Spinal cord (tissue), 10 donors: ENCODE results near the gene FCF1. TPM values are rescaled to one million over a fixed set of nuclear protein-coding genes. Genes with fewer than 3 reads are reported as not detected.

ENCODE experiments used
- DNase-seq, 6 donors: peaks; one replicate each; pipeline versions ENCODE4 v3.0.0 to v3.0.0-alpha.2; 2013 to 2015; ENCODE audit warnings: low spot score in 6 of 6, low read depth in 4 of 6
- H3K27ac ChIP-seq: one replicate; pipeline ENCODE4 v1.5.1; 2013; ENCODE audit warnings: low read depth, low read length, control low read depth
- H3K27me3 ChIP-seq: one replicate; pipeline ENCODE4 v1.6.1; 2013; ENCODE audit warnings: low read length; ENCODE audit not compliant: control insufficient read depth, insufficient read depth
- H3K36me3 ChIP-seq: one replicate; pipeline ENCODE4 v1.6.1; 2013; ENCODE audit warnings: low read length; ENCODE audit not compliant: control insufficient read depth, insufficient read depth
- H3K4me1 ChIP-seq: one replicate; pipeline ENCODE4 v1.6.1; 2013; ENCODE audit warnings: low read length; ENCODE audit not compliant: control insufficient read depth, insufficient read depth
- H3K4me3 ChIP-seq: one replicate; pipeline ENCODE4 v1.5.1; 2013; ENCODE audit warnings: low read depth, low read length, control low read depth
- H3K9me3 ChIP-seq: one replicate; pipeline ENCODE4 v1.6.1; 2013; ENCODE audit warnings: low read length; ENCODE audit not compliant: control insufficient read depth, insufficient read depth
- WGBS: methylation state at CpG from one replicate; pipeline ENCODE4 v1.1.5; 2013; ENCODE audit warnings: missing lambda C conversion rate; ENCODE audit not compliant: insufficient coverage; 5-methylcytosine and 5-hydroxymethylcytosine counted together
- polyA plus RNA-seq, 2 donors: library from polyadenylated mRNA; unstranded; fragments of 120-200 nt; gene quantifications; one replicate each; pipeline ENCODE4 v1.2.1, GENCODE V29; 2013; ENCODE audit not compliant: insufficient read length in 2 of 2
- total RNA-seq, 2 donors: library from RNA; depleted of rRNA in 1 of 2; stranded (reverse); fragments of 120-200 nt in 1 of 2; fragments of >200 nt in 1 of 2; gene quantifications; one replicate each; pipeline versions ENCODE4 v1.2.3 to v1.2.4, GENCODE V29; 2013 to 2014
- donor health status: healthy.

The FCF1 gene
- total and polyA plus RNA-seq, 4 donors = 23.3 to 42.3 (median 35.1) TPM

GRCh38 chr14:74697543-74697942 lies 15.4 kb upstream of the FCF1 start:
- 57% methylated on average over 1 of the region's 2 CpGs for WGBS
- Histone ChIP-seq H3K9me3 (peaks cover 4% of the 10 kb centered on the region), H3K4me1 (no peaks in the 10 kb centered on the region), H3K4me3 (no peak overlapping the region), H3K36me3 (peaks cover 2% of the 10 kb centered on the region), H3K27ac (no peak overlapping the region), H3K27me3 (no peaks in the 10 kb centered on the region)
- DNase-seq = no peak

DNA sequence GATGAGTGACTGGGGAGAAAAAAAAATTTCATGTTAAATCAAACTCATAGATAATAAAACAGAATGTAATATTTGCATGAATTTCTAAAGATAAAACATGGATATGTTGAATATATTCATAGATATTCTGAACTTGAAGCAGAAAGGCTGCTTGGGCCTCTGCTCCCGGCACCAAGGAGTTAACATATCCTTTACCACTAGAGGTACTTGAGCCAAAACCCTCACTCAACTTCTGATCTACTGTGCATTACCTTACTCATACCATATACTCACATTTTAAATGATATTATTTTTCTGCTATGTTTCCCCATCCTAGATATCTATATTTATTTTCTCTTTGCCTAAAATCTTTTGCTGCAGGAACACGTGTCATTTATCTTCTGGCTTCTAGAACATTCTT lies 15.0 kb upstream of the FCF1 start:
- H3K27ac ChIP-seq = no peak overlapping the region
- H3K27me3 ChIP-seq = no peaks in the 10 kb centered on the region
- no CpG with 5 or more reads among the region's 2 CpGs for WGBS
- H3K4me1 ChIP-seq = no peaks in the 10 kb centered on the region
- H3K9me3 ChIP-seq = peaks cover 5% of the 10 kb centered on the region
- peaks cover 2% of the 10 kb centered on the region for H3K36me3 ChIP-seq
- no peak overlapping the region for H3K4me3 ChIP-seq
- no peak for DNase-seq

DNA sequence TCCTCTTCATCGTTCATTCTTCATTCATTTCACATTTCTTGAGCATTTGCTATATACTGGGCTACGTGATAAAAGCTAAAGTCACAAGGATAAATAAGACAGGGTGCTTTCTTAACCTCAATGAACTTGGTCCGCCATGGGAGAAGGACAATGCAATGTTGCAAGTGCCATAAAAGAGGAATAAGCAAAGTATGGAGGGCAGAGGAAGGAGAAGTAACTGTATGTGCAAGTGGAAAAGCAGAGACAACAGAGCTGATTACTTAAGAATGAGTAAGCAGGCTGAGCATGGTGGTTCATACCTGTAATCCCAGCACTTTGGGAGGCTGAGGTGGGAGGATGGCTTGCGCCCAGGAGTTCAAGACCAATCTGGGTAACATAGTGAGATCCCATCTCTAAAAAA lies 14.5 kb upstream of the FCF1 start:
- H3K36me3 ChIP-seq = peaks cover 2% of the 10 kb centered on the region
- no peaks in the 10 kb centered on the region for H3K27me3 ChIP-seq
- 94% methylated on average over 2 of the region's 4 CpGs for WGBS
- DNase-seq = no peak
- no peak overlapping the region for H3K27ac ChIP-seq
- no peak overlapping the region for H3K4me3 ChIP-seq
- H3K4me1 ChIP-seq = no peaks in the 10 kb centered on the region
- H3K9me3 ChIP-seq = peaks cover 6% of the 10 kb centered on the region

DNA sequence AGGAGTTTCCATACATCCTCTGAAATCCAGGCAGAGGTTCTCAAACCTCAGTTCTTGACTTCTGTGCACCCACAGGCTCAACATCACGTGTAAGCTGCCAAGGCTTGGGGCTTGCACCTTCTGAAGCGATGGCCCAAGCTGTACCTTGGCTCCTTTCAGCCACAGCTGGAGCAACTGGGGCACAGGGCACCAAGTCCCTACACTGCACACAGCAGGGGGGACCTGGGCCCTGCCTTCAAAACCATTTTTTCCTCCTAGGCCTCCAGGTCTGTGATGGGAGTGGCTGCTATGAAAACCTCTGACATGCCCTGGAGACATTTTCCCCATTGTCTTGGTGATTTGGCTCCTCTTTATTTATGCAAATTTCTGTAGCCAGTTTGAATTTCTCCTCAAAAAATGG lies 10.7 kb upstream of the FCF1 start:
- H3K36me3 ChIP-seq = peaks cover 2% of the 10 kb centered on the region
- 100% methylated on average over 2 of the region's 2 CpGs for WGBS
- H3K9me3 ChIP-seq = peaks cover 6% of the 10 kb centered on the region
- no peak overlapping the region for H3K4me3 ChIP-seq
- no peak overlapping the region for H3K27ac ChIP-seq
- DNase-seq = no peak
- H3K27me3 ChIP-seq = no peaks in the 10 kb centered on the region
- peaks cover 4% of the 10 kb centered on the region for H3K4me1 ChIP-seq

GRCh38 chr14:74703043-74703442 lies 9.9 kb upstream of the FCF1 start:
- 83% methylated on average over 1 of the region's 3 CpGs for WGBS
- peaks cover 4% of the 10 kb centered on the region for H3K4me1 ChIP-seq
- H3K27ac ChIP-seq = no peak overlapping the region
- peaks cover 2% of the 10 kb centered on the region for H3K36me3 ChIP-seq
- peaks cover 6% of the 10 kb centered on the region for H3K9me3 ChIP-seq
- H3K4me3 ChIP-seq = no peak overlapping the region
- DNase-seq = no peak
- H3K27me3 ChIP-seq = no peaks in the 10 kb centered on the region

DNA sequence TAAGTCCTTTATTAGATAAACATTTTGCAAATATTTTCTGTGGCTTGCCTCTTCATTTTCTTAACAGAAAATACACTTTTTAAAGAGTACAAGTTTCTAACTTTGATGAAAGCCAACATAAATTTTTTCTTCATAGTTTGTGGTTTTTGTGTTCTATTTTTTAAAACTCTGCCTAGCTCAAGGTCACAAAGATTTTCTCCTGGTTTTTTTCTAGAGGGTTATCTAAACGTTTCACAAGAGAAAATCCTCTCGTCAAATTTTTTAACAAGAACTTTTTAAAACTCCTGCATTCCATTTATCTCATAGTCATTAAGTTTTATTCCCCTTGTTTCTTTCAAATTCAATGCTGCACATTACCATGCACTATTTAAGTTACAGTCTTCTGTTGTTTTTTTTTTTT lies 8.3 kb upstream of the FCF1 start:
- WGBS = no CpG with 5 or more reads among the region's 2 CpGs
- Histone ChIP-seq H3K27ac (no peak overlapping the region), H3K4me3 (no peak overlapping the region)

DNA sequence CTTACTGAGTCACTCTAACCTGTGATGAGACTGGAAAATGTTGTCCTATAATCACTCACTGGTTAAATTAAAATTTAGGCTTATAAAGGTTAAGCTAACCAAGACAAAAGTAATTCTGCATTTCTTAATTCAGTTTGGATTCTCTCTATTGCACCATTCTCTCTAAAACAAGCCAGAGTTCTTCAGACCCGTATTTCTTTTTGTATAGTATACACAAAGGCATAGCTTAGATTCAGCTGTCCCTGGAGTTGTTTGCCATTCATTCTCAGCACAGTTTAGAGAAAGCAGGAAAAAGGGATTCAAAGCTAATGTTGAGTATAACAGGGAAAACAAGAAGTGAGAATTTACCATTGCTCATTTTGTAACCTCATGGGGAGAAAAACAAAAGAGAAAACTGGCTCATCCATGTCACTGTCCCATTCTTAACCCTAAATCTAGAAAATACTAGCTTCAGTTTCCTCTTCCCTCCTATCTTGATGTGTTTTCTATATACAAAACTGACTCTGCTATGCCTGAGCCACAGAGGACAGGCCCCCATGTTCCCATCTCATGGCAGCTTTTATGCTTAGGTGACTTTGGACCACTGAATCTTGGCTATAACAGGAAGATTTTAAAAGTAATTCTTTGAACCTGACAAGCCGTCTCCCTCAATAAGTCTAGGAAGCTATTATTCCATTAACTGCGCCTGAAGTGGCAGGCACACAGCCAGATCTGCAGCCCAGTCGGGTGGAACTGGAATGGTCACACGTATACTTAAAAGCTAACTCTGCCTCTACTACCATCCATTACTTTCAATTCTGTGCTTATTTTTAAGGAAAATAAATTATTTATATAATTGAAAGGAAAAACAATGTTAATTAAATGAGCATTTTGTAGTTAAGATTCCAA lies 7.1 kb upstream of the FCF1 start:
- Histone ChIP-seq H3K27me3 (no peaks in the 10 kb centered on the region), H3K9me3 (peaks cover 6% of the 10 kb centered on the region), H3K4me3 (no peak overlapping the region), H3K4me1 (peaks cover 6% of the 10 kb centered on the region), H3K36me3 (no peaks in the 10 kb centered on the region), H3K27ac (no peak overlapping the region)
- 52% methylated on average over 2 of the region's 5 CpGs for WGBS
- no peak for DNase-seq

More for the DNA sequence above, 8.3 kb upstream of the FCF1 start:
- peaks cover 6% of the 10 kb centered on the region for H3K9me3 ChIP-seq
- no peaks in the 10 kb centered on the region for H3K36me3 ChIP-seq
- DNase-seq = no peak
- peaks cover 4% of the 10 kb centered on the region for H3K4me1 ChIP-seq
- H3K27me3 ChIP-seq = no peaks in the 10 kb centered on the region

DNA sequence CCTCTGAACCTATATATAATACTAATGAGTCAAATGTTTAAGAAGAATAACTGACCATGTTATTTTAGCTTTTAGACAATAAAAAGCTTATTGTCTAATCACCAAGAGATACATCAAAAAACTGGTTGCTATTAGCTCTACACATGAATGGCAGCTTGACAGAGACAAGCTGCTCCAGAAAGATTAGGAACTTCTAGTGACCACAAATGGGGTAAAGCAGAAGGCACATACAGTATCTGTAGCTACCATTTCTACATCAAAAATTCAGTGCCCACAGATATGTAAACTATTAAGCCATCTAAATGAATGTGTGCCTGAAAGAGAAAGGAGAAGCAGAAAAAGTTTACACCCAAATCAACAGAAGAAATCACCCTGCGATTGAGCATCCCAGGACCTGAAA lies 2.5 kb upstream of the FCF1 start:
- peaks cover 14% of the 10 kb centered on the region for H3K4me1 ChIP-seq
- DNase-seq = no peak
- WGBS = no CpG with 5 or more reads among the region's 1 CpG
- H3K36me3 ChIP-seq = peaks cover 2% of the 10 kb centered on the region
- no peak overlapping the region for H3K27ac ChIP-seq
- H3K9me3 ChIP-seq = no peaks in the 10 kb centered on the region
- no peaks in the 10 kb centered on the region for H3K27me3 ChIP-seq
- H3K4me3 ChIP-seq = no peak overlapping the region

GRCh38 chr14:74711651-74712050 lies 1.3 kb upstream of the FCF1 start:
- no peaks in the 10 kb centered on the region for H3K9me3 ChIP-seq
- WGBS = no CpG with 5 or more reads among the region's 5 CpGs
- no peak overlapping the region for H3K4me3 ChIP-seq
- peaks cover 2% of the 10 kb centered on the region for H3K36me3 ChIP-seq
- no peak for DNase-seq
- no peaks in the 10 kb centered on the region for H3K27me3 ChIP-seq
- H3K27ac ChIP-seq = no peak overlapping the region
- peaks cover 10% of the 10 kb centered on the region for H3K4me1 ChIP-seq

DNA sequence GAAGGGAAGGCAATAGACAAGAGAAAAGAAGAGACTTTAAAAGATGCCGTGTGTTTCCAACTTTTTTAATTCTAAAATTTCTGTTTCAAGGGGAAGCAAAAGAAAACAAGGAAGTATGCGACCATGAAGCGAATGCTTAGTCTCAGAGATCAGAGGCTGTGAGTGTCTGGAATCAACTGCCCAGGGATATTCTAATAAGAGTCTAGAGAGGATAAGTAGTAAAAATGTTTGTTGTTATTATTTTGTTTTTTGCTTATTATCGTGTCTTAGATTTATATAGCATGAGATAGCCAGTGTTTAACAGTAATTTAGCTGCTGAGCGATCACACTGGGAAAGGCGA lies 421 bp downstream of the FCF1 start:
- Histone ChIP-seq H3K4me1 (peaks cover 10% of the 10 kb centered on the region), H3K36me3 (peaks cover 10% of the 10 kb centered on the region), H3K4me3 (peak overlapping the region; percentile 85), H3K27ac (peak overlapping the region; percentile 63), H3K9me3 (no peaks in the 10 kb centered on the region), H3K27me3 (no peaks in the 10 kb centered on the region)
- no peak for DNase-seq
- WGBS = 5% methylated on average over 2 of the region's 6 CpGs
